Renal pelvis (tissue), 3 donors: Measurements from ENCODE around the gene CLASRP. TPM values are rescaled to one million over a fixed set of nuclear protein-coding genes. Genes with fewer than 3 reads are reported as not detected.

ENCODE experiments used
- polyA plus RNA-seq, 3 donors: library from polyadenylated mRNA; unstranded; fragments of 120-200 nt; gene quantifications; one replicate each; pipeline ENCODE4 v1.2.1, GENCODE V29; 2013; ENCODE audit not compliant: insufficient read length in 3 of 3

The CLASRP gene
- polyA plus RNA-seq, 3 donors, result 56.2 to 80.1 (median 76.2) TPM

Other genes starting within 250 kb of the CLASRP start
- gene BCAM, start 229.9 kb upstream of the CLASRP start, polyA plus RNA-seq, result 100 to 1,000 TPM; 677 to 737 (median 725) TPM
- gene NECTIN2, start 192.7 kb upstream of the CLASRP start, polyA plus RNA-seq, result 100 to 1,000 TPM; 181 to 187 (median 187) TPM
- 10 to 100 TPM; 48.7 to 58.2 (median 57.6) TPM for gene TOMM40, start 147.8 kb upstream of the CLASRP start, polyA plus RNA-seq
- 100 to 1,000 TPM; 397 to 528 (median 454) TPM for gene APOE, start 133.2 kb upstream of the CLASRP start, polyA plus RNA-seq
- gene APOC1, start 124.4 kb upstream of the CLASRP start, polyA plus RNA-seq, result 10 to 100 TPM in 2 of 3 donors, 1 to 10 TPM in 1; 8.4 to 11.7 (median 11.6) TPM
- under 1 TPM in 1 of 3 donors, not detected in 2; 0.35 TPM for gene APOC4, start 96.8 kb upstream of the CLASRP start, polyA plus RNA-seq
- 10 to 100 TPM; 13.1 to 16.3 (median 14.1) TPM for gene APOC2, start 93.0 kb upstream of the CLASRP start, polyA plus RNA-seq
- gene CLPTM1, start 83.7 kb upstream of the CLASRP start, polyA plus RNA-seq, result 100 to 1,000 TPM; 120 to 129 (median 127) TPM
- 1 to 10 TPM; 6.3 to 7.8 (median 7.6) TPM for gene RELB, start 37.6 kb upstream of the CLASRP start, polyA plus RNA-seq
- gene ZNF296, start 37.4 kb downstream of the CLASRP start, polyA plus RNA-seq, result 1 to 10 TPM; 1.1 to 2.4 (median 2.1) TPM
- 10 to 100 TPM; 21.5 to 24.0 (median 23.4) TPM for gene GEMIN7, start 40.2 kb downstream of the CLASRP start, polyA plus RNA-seq
- gene PPP1R37, start 54.1 kb downstream of the CLASRP start, polyA plus RNA-seq, result 10 to 100 TPM; 31.8 to 37.5 (median 35.4) TPM
- under 1 TPM; 0.19 to 0.31 (median 0.21) TPM for gene NKPD1, start 121.9 kb downstream of the CLASRP start, polyA plus RNA-seq
- 10 to 100 TPM; 42.6 to 52.3 (median 48.0) TPM for gene TRAPPC6A, start 139.2 kb downstream of the CLASRP start, polyA plus RNA-seq
- 1 to 10 TPM; 9.1 to 10.0 (median 9.5) TPM for gene BLOC1S3, start 139.7 kb downstream of the CLASRP start, polyA plus RNA-seq
- 10 to 100 TPM; 11.0 to 13.7 (median 11.6) TPM for gene EXOC3L2, start 206.4 kb downstream of the CLASRP start, polyA plus RNA-seq
- 10 to 100 TPM; 38.2 to 42.7 (median 40.4) TPM for gene MARK4, start 212.2 kb downstream of the CLASRP start, polyA plus RNA-seq